ENCODE results near the gene LRRC30.

Gene LRRC30

GRCh38 chr18:7232218-7232617, 1.3 kb downstream of the LRRC30 start:
- Histone ChIP-seq H3K9me3 (no peaks in the 10 kb centered on the region), H3K36me3 (no peaks in the 10 kb centered on the region), H3K4me3 (no peak overlapping the region), H3K27me3 (peaks cover 0 to 10% of the 10 kb centered on the region in 2 donors), H3K27ac (no peak overlapping the region), H3K4me1 (no peaks in the 10 kb centered on the region)
- DNase-seq, result no peak
- intact Hi-C loops (cut with DNase I; ENCODE audit: low total_unique reads), result no loop called here
- no peak for TF ChIP-seq CTCF (IDR thresholded peaks at IDR 0.05)

DNA sequence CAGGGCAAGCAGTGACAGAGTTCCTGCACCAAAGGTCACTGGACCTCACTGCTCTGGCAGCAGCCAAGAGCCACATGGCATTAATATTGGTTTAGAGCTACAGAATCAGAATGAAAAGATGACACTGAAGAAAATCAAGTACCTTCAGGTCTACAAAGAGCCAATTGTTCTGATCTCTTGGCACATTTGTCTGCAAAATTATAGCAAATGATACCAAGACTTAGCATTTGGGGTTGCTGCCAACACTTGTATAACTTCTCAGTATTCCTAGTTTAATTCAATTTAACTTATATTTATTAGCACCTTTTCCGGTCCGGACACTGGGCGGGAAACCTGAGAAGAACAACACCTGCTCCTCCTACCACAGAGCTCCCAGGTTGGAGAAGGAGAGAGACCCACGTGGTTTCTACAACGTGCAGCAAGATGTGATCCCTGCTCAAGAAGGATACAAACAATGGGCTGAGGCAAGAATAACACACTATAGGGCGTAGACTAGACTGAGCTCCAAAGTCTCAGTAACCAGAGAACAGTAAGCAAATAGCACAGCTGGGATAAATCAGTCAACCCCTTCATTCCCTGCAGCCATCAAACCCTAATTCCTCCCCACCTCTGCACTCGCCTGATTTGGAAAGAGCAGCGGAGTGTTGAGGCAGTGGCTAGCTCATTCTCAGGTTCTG, 2.4 kb downstream of the LRRC30 start:
- H3K36me3 ChIP-seq, result no peaks in the 10 kb centered on the region
- H3K27ac ChIP-seq, result no peak overlapping the region
- no peak overlapping the region for H3K4me3 ChIP-seq
- peaks cover 0 to 11% of the 10 kb centered on the region in 2 donors for H3K27me3 ChIP-seq
- no peak for DNase-seq
- no peaks in the 10 kb centered on the region for H3K4me1 ChIP-seq
- TF ChIP-seq CTCF (IDR thresholded peaks at IDR 0.05), result no peak
- intact Hi-C loops (cut with DNase I; ENCODE audit: low total_unique reads), result no loop called here
- H3K9me3 ChIP-seq, result no peaks in the 10 kb centered on the region

- H3K27ac ChIP-seq, result no peak overlapping the region
- H3K9me3 ChIP-seq, result no peaks in the 10 kb centered on the region
- no peak for TF ChIP-seq CTCF (IDR thresholded peaks at IDR 0.05)
- DNase-seq, result no peak
- peaks cover 0 to 11% of the 10 kb centered on the region in 2 donors for H3K27me3 ChIP-seq
- H3K4me3 ChIP-seq, result no peak overlapping the region
- intact Hi-C loops (cut with DNase I; ENCODE audit: low total_unique reads), result no loop called here
- H3K4me1 ChIP-seq, result no peaks in the 10 kb centered on the region
- no peaks in the 10 kb centered on the region for H3K36me3 ChIP-seq
Measured at GRCh38 chr18:7234091-7234490, 3.2 kb downstream of the LRRC30 start.

- Histone ChIP-seq H3K36me3 (no peaks in the 10 kb centered on the region), H3K4me1 (no peaks in the 10 kb centered on the region), H3K27me3 (peaks cover 0 to 11% of the 10 kb centered on the region in 2 donors), H3K27ac (no peak overlapping the region), H3K9me3 (no peaks in the 10 kb centered on the region), H3K4me3 (no peak overlapping the region)
- DNase-seq, result no peak
- intact Hi-C loops (cut with DNase I; ENCODE audit: low total_unique reads), result no loop called here
- TF ChIP-seq CTCF (IDR thresholded peaks at IDR 0.05), result no peak
Measured at GRCh38 chr18:7234956-7235355, 4.1 kb downstream of the LRRC30 start.

GRCh38 chr18:7236072-7236471, 5.2 kb downstream of the LRRC30 start:
- no peaks in the 10 kb centered on the region for H3K9me3 ChIP-seq
- H3K36me3 ChIP-seq, result no peaks in the 10 kb centered on the region
- H3K27ac ChIP-seq, result no peak overlapping the region
- H3K27me3 ChIP-seq, result peaks cover 0 to 11% of the 10 kb centered on the region in 2 donors
- TF ChIP-seq CTCF (IDR thresholded peaks at IDR 0.05), result no peak
- DNase-seq, result no peak
- no peaks in the 10 kb centered on the region for H3K4me1 ChIP-seq
- H3K4me3 ChIP-seq, result no peak overlapping the region
- intact Hi-C loops (cut with DNase I; ENCODE audit: low total_unique reads), result no loop called here

- TF ChIP-seq CTCF (IDR thresholded peaks at IDR 0.05), result no peak
- intact Hi-C loops (cut with DNase I; ENCODE audit: low total_unique reads), result no loop called here
- H3K36me3 ChIP-seq, result no peaks in the 10 kb centered on the region
- H3K27me3 ChIP-seq, result peaks cover 0 to 11% of the 10 kb centered on the region in 2 donors
- no peaks in the 10 kb centered on the region for H3K4me1 ChIP-seq
- H3K27ac ChIP-seq, result no peak overlapping the region
- DNase-seq, result no peak
- H3K9me3 ChIP-seq, result no peaks in the 10 kb centered on the region
- no peak overlapping the region for H3K4me3 ChIP-seq
Measured at GRCh38 chr18:7236933-7237332, 6.0 kb downstream of the LRRC30 start.
